ENCODE results near the gene MAPKAPK3.

GRCh38 chr3:50606596-50606995 lies 10.4 kb upstream of the MAPKAPK3 start:
- TF ChIP-seq CTCF (IDR thresholded peaks at IDR 0.05 in 4 of 5, conservative IDR thresholded peaks at IDR 0.05 in 1 of 5) (no peak), POLR2A (IDR thresholded peaks at IDR 0.05) (no peak)
